CD14-positive monocyte (primary cell): ENCODE data around the gene SPRN. TPM values are rescaled to one million over a fixed set of nuclear protein-coding genes. Genes with fewer than 3 reads are reported as not detected.

Experiments
- DNase-seq, 3 donors: peaks; one replicate each; pipeline ENCODE4 v3.0.0-alpha.2; 2011 to 2022
- H2AFZ ChIP-seq: 2 replicates; pipeline ENCODE4 v1.6.0; 2012; ENCODE audit warnings: mild to moderate bottlenecking, low read depth, low read length, inconsistent platforms; ENCODE audit not compliant: insufficient read depth, poor library complexity, severe bottlenecking
- H3K27ac ChIP-seq, 2 donors: 1 replicate in 1 of 2; 2 replicates in 1 of 2; pipeline ENCODE4 v1.5.1; 2012 to 2013; ENCODE audit warnings: low read length in 2 of 2, control low read depth in 1 of 2, inconsistent platforms in 1 of 2, low read depth in 1 of 2, mild to moderate bottlenecking in 1 of 2
- H3K27me3 ChIP-seq, 2 donors: one replicate each; pipeline versions ENCODE4 v1.6.0 to v1.6.1; 2011 to 2013; ENCODE audit warnings: low read length in 2 of 2; ENCODE audit not compliant: control insufficient read depth in 2 of 2, insufficient read depth in 2 of 2
- H3K36me3 ChIP-seq, 2 donors: replicated peaks in 1 of 2; 1 replicate in 1 of 2; 2 replicates in 1 of 2; pipeline versions ENCODE4 v1.5.1 to v1.6.1; 2012 to 2013; ENCODE audit warnings: low read length in 2 of 2, control low read depth in 1 of 2, inconsistent platforms in 1 of 2, mild to moderate bottlenecking in 1 of 2; ENCODE audit not compliant: insufficient read depth in 2 of 2, control insufficient read depth in 1 of 2
- H3K4me1 ChIP-seq, 2 donors: 1 replicate in 1 of 2; 2 replicates in 1 of 2; pipeline versions ENCODE4 v1.5.1 to v1.6.1; 2012 to 2013; ENCODE audit warnings: low read length in 2 of 2, control low read depth in 1 of 2, inconsistent platforms in 1 of 2, mild to moderate bottlenecking in 1 of 2, moderate library complexity in 1 of 2; ENCODE audit not compliant: insufficient read depth in 2 of 2, control insufficient read depth in 1 of 2
- H3K4me2 ChIP-seq: replicated peaks from 2 replicates; pipeline ENCODE3; 2012; ENCODE audit warnings: low read length, moderate library complexity, mild to moderate bottlenecking; ENCODE audit not compliant: poor library complexity, severe bottlenecking; ENCODE audit errors: extremely low read depth
- H3K4me3 ChIP-seq, 3 experiments: fragments of 200-600 bp in 1 of 3; sonication (generic) in 1 of 3; replicated peaks in 1 of 3; 1 replicate in 2 of 3; 2 replicates in 1 of 3; pipeline ENCODE4 v1.5.1; 2011 to 2013; ENCODE audit warnings: low read length in 3 of 3, mild to moderate bottlenecking in 3 of 3, control low read depth in 2 of 3, low read depth in 2 of 3, inconsistent platforms in 1 of 3, moderate library complexity in 1 of 3
- H3K79me2 ChIP-seq: 2 replicates; pipeline ENCODE4 v1.6.0; 2012; ENCODE audit warnings: mild to moderate bottlenecking, control low read depth, inconsistent platforms, low read length, moderate library complexity; ENCODE audit not compliant: insufficient read depth
- H3K9ac ChIP-seq: 2 replicates; pipeline ENCODE4 v1.6.0; 2017; ENCODE audit warnings: low read length, mild to moderate bottlenecking; ENCODE audit not compliant: insufficient read depth, poor library complexity, severe bottlenecking
- H3K9me3 ChIP-seq, 2 donors: replicated peaks in 1 of 2; 1 replicate in 1 of 2; 2 replicates in 1 of 2; pipeline versions ENCODE4 v1.5.1 to v1.6.1; 2012 to 2013; ENCODE audit warnings: low read length in 2 of 2, control low read depth in 1 of 2; ENCODE audit not compliant: control insufficient read depth in 1 of 2, insufficient read depth in 1 of 2
- H4K20me1 ChIP-seq: 2 replicates; pipeline ENCODE4 v1.6.0; 2012; ENCODE audit warnings: mild to moderate bottlenecking, low read length, control low read depth, moderate library complexity; ENCODE audit not compliant: insufficient read depth
- H3K27ac Mint-ChIP-seq, 7 donors: one replicate each; pipeline ENCODE4 v1.8.0; 2020; ENCODE audit warnings: mild to moderate bottlenecking in 7 of 7, mixed read lengths in 7 of 7, moderate library complexity in 6 of 7, inconsistent platforms in 2 of 7
- H3K27me3 Mint-ChIP-seq, 3 donors: one replicate each; pipeline ENCODE4 v1.8.0; 2021 to 2022; ENCODE audit warnings: low read depth in 3 of 3, mild to moderate bottlenecking in 3 of 3, mixed read lengths in 3 of 3, moderate library complexity in 3 of 3, inconsistent platforms in 1 of 3
- H3K36me3 Mint-ChIP-seq, 2 donors: one replicate each; pipeline ENCODE4 v1.8.0; 2020; ENCODE audit warnings: mixed read lengths in 2 of 2, inconsistent platforms in 1 of 2, mild to moderate bottlenecking in 1 of 2
- H3K4me1 Mint-ChIP-seq: one replicate; pipeline ENCODE4 v1.8.0; 2020; ENCODE audit warnings: mild to moderate bottlenecking, mixed read lengths
- H3K4me3 Mint-ChIP-seq, 2 donors: one replicate each; pipeline ENCODE4 v1.8.0; 2020; ENCODE audit warnings: mild to moderate bottlenecking in 2 of 2, mixed read lengths in 2 of 2, moderate library complexity in 1 of 2
- H3K9me3 Mint-ChIP-seq, 7 donors: one replicate each; pipeline ENCODE4 v1.8.0; 2020 to 2022; ENCODE audit warnings: mixed read lengths in 7 of 7, mild to moderate bottlenecking in 6 of 7, moderate library complexity in 6 of 7, inconsistent platforms in 2 of 7
- WGBS: methylation state at CpG from one replicate; pipeline ENCODE4 v1.1.5; 2013; ENCODE audit warnings: missing lambda C conversion rate; ENCODE audit not compliant: insufficient coverage; 5-methylcytosine and 5-hydroxymethylcytosine counted together
- intact Hi-C, 2 donors: fragments of 100-400 bp; cut with micrococcal nuclease; formaldehyde crosslinking; loops; one replicate each; pipeline versions ENCODE4 v1.15.0 to v1.15.1; 2023
- polyA plus RNA-seq, 3 donors: library from polyadenylated mRNA; depleted of rRNA in 1 of 3; unstranded in 2 of 3; stranded (reverse) in 1 of 3; fragments of 300-500 nt in 2 of 3; fragments of >200 nt in 1 of 3; fragmentation: Illumina TruSeq in 2 of 3; gene quantifications; 1 replicate in 2 of 3; 2 replicates in 1 of 3; pipeline ENCODE4 v1.2.3, GENCODE V29; 2012 to 2021
- TF ChIP-seq, protein P1 (sequence below): fragments of 200-600 bp; IDR thresholded peaks from one replicate; pipeline ENCODE4 v1.8.0; 2022; ENCODE audit warnings: antibody characterized with exemption, mild to moderate bottlenecking

SPRN gene
- polyA plus RNA-seq, 3 donors: not detected

DNA sequence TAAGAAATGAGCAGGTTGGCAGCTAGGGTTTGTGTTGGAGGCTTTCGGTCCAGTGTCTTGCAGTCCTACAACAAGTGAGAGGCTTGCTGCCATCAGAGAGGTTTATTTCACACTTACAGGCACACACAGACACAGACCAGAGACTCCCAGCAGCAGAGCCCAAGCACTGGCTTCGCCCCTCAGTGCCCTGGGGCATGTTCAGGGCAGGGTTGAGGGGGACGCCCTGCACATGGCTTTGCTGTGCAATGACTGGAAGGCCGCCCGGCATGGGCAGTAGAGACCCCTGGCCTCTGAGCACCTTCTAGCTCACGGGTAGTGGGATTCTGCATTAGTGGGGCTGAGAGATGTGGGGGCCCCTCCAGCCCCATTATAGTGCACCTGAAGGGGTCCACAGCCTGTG lies 3.8 kb downstream of the SPRN start:
- no peak for DNase-seq
- Histone ChIP-seq H3K4me3 (no peak overlapping the region), H3K27me3 (peaks cover 0 to 25% of the 10 kb centered on the region in 2 donors), H3K36me3 (peaks cover 2 to 17% of the 10 kb centered on the region in 2 donors), H4K20me1 (peaks cover 9% of the 10 kb centered on the region), H3K9ac (no peak overlapping the region), H2AFZ (no peak overlapping the region), H3K79me2 (no peaks in the 10 kb centered on the region), H3K27ac (no peak overlapping the region), H3K9me3 (no peaks in the 10 kb centered on the region), H3K4me2 (no peak overlapping the region), H3K4me1 (peaks cover 0 to 4% of the 10 kb centered on the region in 2 donors)
- Mint-ChIP-seq H3K27me3 (peaks cover 20 to 29% (median 26%) of the 10 kb centered on the region in 3 donors), H3K4me3 (no peak overlapping the region), H3K27ac (no peak overlapping the region), H3K36me3 (peaks cover 10 to 34% of the 10 kb centered on the region in 2 donors), H3K9me3 (peaks cover 0 to 11% (median 5%) of the 10 kb centered on the region in 7 donors), H3K4me1 (no peaks in the 10 kb centered on the region)
- intact Hi-C loops: loop anchor here in 1 of 2 donors (5.0 kb wide), 1 partner anchor 147 kb away; the partner anchor contains the start of gene SYCE1
- TF ChIP-seq, protein P1, sequence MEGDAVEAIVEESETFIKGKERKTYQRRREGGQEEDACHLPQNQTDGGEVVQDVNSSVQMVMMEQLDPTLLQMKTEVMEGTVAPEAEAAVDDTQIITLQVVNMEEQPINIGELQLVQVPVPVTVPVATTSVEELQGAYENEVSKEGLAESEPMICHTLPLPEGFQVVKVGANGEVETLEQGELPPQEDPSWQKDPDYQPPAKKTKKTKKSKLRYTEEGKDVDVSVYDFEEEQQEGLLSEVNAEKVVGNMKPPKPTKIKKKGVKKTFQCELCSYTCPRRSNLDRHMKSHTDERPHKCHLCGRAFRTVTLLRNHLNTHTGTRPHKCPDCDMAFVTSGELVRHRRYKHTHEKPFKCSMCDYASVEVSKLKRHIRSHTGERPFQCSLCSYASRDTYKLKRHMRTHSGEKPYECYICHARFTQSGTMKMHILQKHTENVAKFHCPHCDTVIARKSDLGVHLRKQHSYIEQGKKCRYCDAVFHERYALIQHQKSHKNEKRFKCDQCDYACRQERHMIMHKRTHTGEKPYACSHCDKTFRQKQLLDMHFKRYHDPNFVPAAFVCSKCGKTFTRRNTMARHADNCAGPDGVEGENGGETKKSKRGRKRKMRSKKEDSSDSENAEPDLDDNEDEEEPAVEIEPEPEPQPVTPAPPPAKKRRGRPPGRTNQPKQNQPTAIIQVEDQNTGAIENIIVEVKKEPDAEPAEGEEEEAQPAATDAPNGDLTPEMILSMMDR: no peak
- WGBS: 93% methylated on average over 5 of the region's 6 CpGs

DNA sequence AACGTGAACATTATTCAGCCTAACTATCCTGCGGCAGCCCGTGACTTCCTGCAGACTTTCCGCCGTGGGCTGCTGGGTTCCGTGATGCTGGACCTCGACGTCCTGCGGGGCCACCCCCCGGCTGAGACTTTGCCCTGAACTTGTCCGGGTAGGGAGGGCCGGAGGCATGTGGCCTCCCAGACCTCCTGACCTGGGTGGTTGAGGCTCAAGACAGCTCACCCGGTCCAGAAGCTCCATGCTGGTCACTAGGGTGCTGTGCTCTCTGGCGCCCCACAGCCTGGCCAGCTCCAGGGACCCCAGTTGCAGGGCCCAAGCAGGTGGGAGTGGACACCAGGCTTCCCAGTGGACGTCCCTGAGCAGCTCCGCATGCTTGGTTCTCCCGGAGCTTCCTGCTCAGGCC lies 4.4 kb downstream of the SPRN start:
- peak overlapping the region in 1 of 7 donors; percentile 62 for H3K27ac Mint-ChIP-seq
- intact Hi-C loops: loop anchor here in 1 of 2 donors (5.0 kb wide), 1 partner anchor 147 kb away; the partner anchor contains the start of gene SYCE1
- WGBS: 98% methylated on average over 17 of the region's 17 CpGs

More for the DNA sequence above, 4.4 kb downstream of the SPRN start:
- peak in 1 of 3 donors; percentile 2 for DNase-seq
- Mint-ChIP-seq H3K27me3 (peaks cover 20 to 28% (median 26%) of the 10 kb centered on the region in 3 donors), H3K9me3 (peaks cover 2 to 16% (median 10%) of the 10 kb centered on the region in 7 donors), H3K4me1 (no peaks in the 10 kb centered on the region), H3K36me3 (peaks cover 15 to 40% of the 10 kb centered on the region in 2 donors), H3K4me3 (no peak overlapping the region)
- H3K36me3 ChIP-seq: peaks cover 6 to 22% of the 10 kb centered on the region in 2 donors
- H3K4me2 ChIP-seq: no peak overlapping the region
- H3K9ac ChIP-seq: no peak overlapping the region
- H3K9me3 ChIP-seq: peaks cover 0 to 4% of the 10 kb centered on the region in 2 donors
- no peak overlapping the region for H3K4me3 ChIP-seq
- peaks cover 0 to 4% of the 10 kb centered on the region in 2 donors for H3K4me1 ChIP-seq
- no peak overlapping the region for H3K27ac ChIP-seq
- H4K20me1 ChIP-seq: peaks cover 9% of the 10 kb centered on the region
- no peaks in the 10 kb centered on the region for H3K79me2 ChIP-seq
- peaks cover 0 to 22% of the 10 kb centered on the region in 2 donors for H3K27me3 ChIP-seq
- TF ChIP-seq, protein P1: no peak
- H2AFZ ChIP-seq: no peak overlapping the region
